ENCODE data around the gene ERICH4. TPM values are rescaled to one million over a fixed set of nuclear protein-coding genes. Genes with fewer than 3 reads are reported as not detected.

Gene ERICH4
- total RNA-seq, 1 donor from 2014 or later = not detected

GRCh38 chr19:41410336-41411054 is 32.5 kb upstream of the ERICH4 start:
- no peaks in the 10 kb centered on the region for H3K27me3 Mint-ChIP-seq (ENCODE audit: low read depth)
- DNase-seq (ENCODE audit: low spot score) = no peak

GRCh38 chr19:41411100-41411967 is 31.6 kb upstream of the ERICH4 start:
- Mint-ChIP-seq H3K36me3 (ENCODE audit: low read depth) (peaks cover 13% of the 10 kb centered on the region), H3K9me3 (ENCODE audit: low read depth) (no peaks in the 10 kb centered on the region), H3K27ac (ENCODE audit: unreplicated experiment) (no peak overlapping the region), H3K4me3 (ENCODE audit: unreplicated experiment) (no peak overlapping the region), H3K4me1 (ENCODE audit: low read depth) (peaks cover 10% of the 10 kb centered on the region), H3K27me3 (ENCODE audit: low read depth) (no peaks in the 10 kb centered on the region)
- no peak for DNase-seq (ENCODE audit: low spot score)
- TF ChIP-seq CTCF (IDR thresholded peaks at IDR 0.05) = no peak

More at GRCh38 chr19:41410336-41411054, 32.5 kb upstream of the ERICH4 start:
- H3K36me3 Mint-ChIP-seq (ENCODE audit: low read depth) = peaks cover 11% of the 10 kb centered on the region
- no peak overlapping the region for H3K27ac Mint-ChIP-seq (ENCODE audit: unreplicated experiment)
- no peaks in the 10 kb centered on the region for H3K9me3 Mint-ChIP-seq (ENCODE audit: low read depth)
- no peak overlapping the region for H3K4me3 Mint-ChIP-seq (ENCODE audit: unreplicated experiment)
- TF ChIP-seq CTCF (IDR thresholded peaks at IDR 0.05) = no peak
- H3K4me1 Mint-ChIP-seq (ENCODE audit: low read depth) = peaks cover 10% of the 10 kb centered on the region

- no peak overlapping the region for H3K4me3 Mint-ChIP-seq (ENCODE audit: unreplicated experiment)
Measured at GRCh38 chr19:41411968-41412265, 31.0 kb upstream of the ERICH4 start.

GRCh38 chr19:41412953-41413352 is 30.0 kb upstream of the ERICH4 start:
- H3K36me3 Mint-ChIP-seq (ENCODE audit: low read depth) = peaks cover 16% of the 10 kb centered on the region
- no peak overlapping the region for H3K4me3 Mint-ChIP-seq (ENCODE audit: unreplicated experiment)
- TF ChIP-seq CTCF (IDR thresholded peaks at IDR 0.05) = no peak
- H3K27ac Mint-ChIP-seq (ENCODE audit: unreplicated experiment) = no peak overlapping the region
- peaks cover 6% of the 10 kb centered on the region for H3K4me1 Mint-ChIP-seq (ENCODE audit: low read depth)
- no peaks in the 10 kb centered on the region for H3K27me3 Mint-ChIP-seq (ENCODE audit: low read depth)
- DNase-seq (ENCODE audit: low spot score) = no peak
- no peaks in the 10 kb centered on the region for H3K9me3 Mint-ChIP-seq (ENCODE audit: low read depth)

More at GRCh38 chr19:41411968-41412265, 31.0 kb upstream of the ERICH4 start:
- Mint-ChIP-seq H3K36me3 (ENCODE audit: low read depth) (peaks cover 14% of the 10 kb centered on the region), H3K27ac (ENCODE audit: unreplicated experiment) (no peak overlapping the region), H3K4me1 (ENCODE audit: low read depth) (peaks cover 10% of the 10 kb centered on the region), H3K9me3 (ENCODE audit: low read depth) (no peaks in the 10 kb centered on the region), H3K27me3 (ENCODE audit: low read depth) (no peaks in the 10 kb centered on the region)
- DNase-seq (ENCODE audit: low spot score) = no peak
- no peak for TF ChIP-seq CTCF (IDR thresholded peaks at IDR 0.05)

GRCh38 chr19:41413947-41414346 is 29.0 kb upstream of the ERICH4 start:
- peaks cover 22% of the 10 kb centered on the region for H3K36me3 Mint-ChIP-seq (ENCODE audit: low read depth)
- H3K27me3 Mint-ChIP-seq (ENCODE audit: low read depth) = no peaks in the 10 kb centered on the region

More at GRCh38 chr19:41413947-41414346, 29.0 kb upstream of the ERICH4 start:
- DNase-seq (ENCODE audit: low spot score) = no peak
- Mint-ChIP-seq H3K4me3 (ENCODE audit: unreplicated experiment) (no peak overlapping the region), H3K9me3 (ENCODE audit: low read depth) (no peaks in the 10 kb centered on the region), H3K27ac (ENCODE audit: unreplicated experiment) (no peak overlapping the region), H3K4me1 (ENCODE audit: low read depth) (peaks cover 6% of the 10 kb centered on the region)
- TF ChIP-seq CTCF (IDR thresholded peaks at IDR 0.05) = no peak

Data from chondrocyte (in vitro differentiated cells).